A549 (cell line): Measurements from ENCODE around the gene APH1B. TPM values are rescaled to one million over a fixed set of nuclear protein-coding genes. Genes with fewer than 3 reads are reported as not detected.

Source experiments
- ATAC-seq, 2 experiments: fragments of 200-7000 bp in 1 of 2; fragments of >200 bp in 1 of 2; cut with Nextera tagmentation in 1 of 2; cut with Tn5 transposase in 1 of 2; 3 replicates each; pipeline versions ENCODE4 v1.8.0 to v1.9.1; 2018 to 2020; ENCODE audit warnings: mild to moderate bottlenecking in 1 of 2, moderate library complexity in 1 of 2
- CTCF ChIA-PET: fragments of 300-600 bp; sonication (Branson Sonifier 250); formaldehyde crosslinking; extraction: SDS; loops from one replicate; lab custom pipeline; 2021; ENCODE audit warnings: antibody characterized with exemption, inconsistent platforms; lab: Yijun Ruan, JAX
- POLR2A ChIA-PET: fragments of 350-600 bp; formaldehyde crosslinking; extraction: SDS; loops from one replicate; lab custom pipeline; 2021; ENCODE audit warnings: antibody characterized with exemption, inconsistent platforms; lab: Yijun Ruan, JAX
- DNase-seq, 2 experiments: peaks; one replicate each; pipeline versions ENCODE4 v3.0.0 to v3.0.0-alpha.2; 2011 to 2016; ENCODE audit warnings: low read depth in 1 of 2, low spot score in 1 of 2
- FAIRE-seq: peaks from 2 replicates; lab custom pipeline; 2011; peaks lifted over from hg19 to GRCh38; lab: Jason Lieb, UNC
- H3K27ac ChIP-seq, 2 experiments: fragments of >200 bp; sonication (Bioruptor Twin); formaldehyde crosslinking; 3 replicates each; pipeline ENCODE4 v1.5.1; 2016 to 2017
- H3K4me1 ChIP-seq: fragments of >200 bp; sonication (Bioruptor Twin); formaldehyde crosslinking; 3 replicates; pipeline ENCODE4 v1.6.1; 2016
- H3K4me2 ChIP-seq: fragments of >200 bp; sonication (Bioruptor Twin); formaldehyde crosslinking; 3 replicates; pipeline ENCODE4 v1.6.1; 2016
- H3K4me3 ChIP-seq: fragments of >200 bp; sonication (Bioruptor Twin); formaldehyde crosslinking; 3 replicates; pipeline ENCODE4 v1.5.1; 2016
- H3K9me3 ChIP-seq: fragments of >200 bp; sonication (Bioruptor Twin); formaldehyde crosslinking; 3 replicates; pipeline ENCODE4 v1.6.1; 2016
- CBX2 ChIP-seq: fragments of 200-600 bp; sonication (generic); IDR thresholded peaks from 2 replicates; pipeline ENCODE4 v1.6.1; 2016; ENCODE audit warnings: low read depth, mild to moderate bottlenecking, borderline replicate concordance
- CBX8 ChIP-seq: fragments of 200-600 bp; sonication (generic); IDR thresholded peaks from 2 replicates; pipeline ENCODE4 v1.6.1; 2016
- CEBPB ChIP-seq, 2 experiments: fragments of >200 bp in 1 of 2; sonication (Bioruptor Twin) in 1 of 2; formaldehyde crosslinking in 1 of 2; IDR thresholded peaks; 2 replicates each; pipeline ENCODE4 v1.6.1; 2012 to 2016
- CHD2 ChIP-seq: fragments of 150-350 bp; IDR thresholded peaks from 2 replicates; pipeline ENCODE4 v1.6.1; 2014; ENCODE audit warnings: low read length; ENCODE audit not compliant: partially characterized antibody
- CHD4 ChIP-seq: fragments of 200-600 bp; sonication (generic); IDR thresholded peaks from 2 replicates; pipeline ENCODE4 v1.6.1; 2016; ENCODE audit warnings: antibody characterized with exemption, mild to moderate bottlenecking, borderline replicate concordance
- EP300 ChIP-seq, 2 experiments: fragments of >200 bp; sonication (Bioruptor Twin); formaldehyde crosslinking; IDR thresholded peaks; 2 replicates in 1 of 2; 3 replicates in 1 of 2; pipeline ENCODE4 v1.6.1; 2016 to 2017
- ESRRA ChIP-seq: fragments of 150-350 bp; IDR thresholded peaks from 2 replicates; pipeline ENCODE4 v1.6.1; 2014; ENCODE audit warnings: mild to moderate bottlenecking, low read length, borderline replicate concordance
- FOXS1 ChIP-seq: fragments of 250-450 bp; sonication (Bioruptor Pico); IDR thresholded peaks from 2 replicates; pipeline ENCODE4 v1.5.0; 2020; ENCODE audit warnings: mild to moderate bottlenecking, moderate library complexity
- GATA3 ChIP-seq: IDR thresholded peaks from 2 replicates; pipeline ENCODE4 v1.6.1; 2012; ENCODE audit warnings: borderline replicate concordance
- HDAC2 ChIP-seq: fragments of 200-600 bp; sonication (generic); IDR thresholded peaks from 2 replicates; pipeline ENCODE4 v1.6.1; 2016
- HOXB13 ChIP-seq: fragments of 250-450 bp; sonication (Bioruptor Pico); IDR thresholded peaks from 2 replicates; pipeline ENCODE4 v1.5.0; 2020; ENCODE audit warnings: low read depth, mild to moderate bottlenecking, moderate library complexity
- KDM1A ChIP-seq: fragments of 200-600 bp; sonication (generic); IDR thresholded peaks from 2 replicates; pipeline ENCODE4 v1.6.1; 2016; ENCODE audit warnings: low read depth, mild to moderate bottlenecking
- KDM5A ChIP-seq: fragments of 200-600 bp; sonication (generic); IDR thresholded peaks from 2 replicates; pipeline ENCODE4 v1.6.1; 2016; ENCODE audit warnings: antibody characterized with exemption, mild to moderate bottlenecking
- MAFK ChIP-seq: fragments of 450-650 bp; IDR thresholded peaks from 2 replicates; pipeline ENCODE4 v1.6.1; 2014; ENCODE audit not compliant: partially characterized antibody
- MAZ ChIP-seq: fragments of 150-350 bp; IDR thresholded peaks from 2 replicates; pipeline ENCODE4 v1.6.1; 2014; ENCODE audit warnings: antibody characterized with exemption, low read depth, low read length, borderline replicate concordance
- MYC ChIP-seq: IDR thresholded peaks from 2 replicates; pipeline ENCODE4 v1.6.1; 2012; ENCODE audit warnings: mild to moderate bottlenecking, inconsistent platforms, low read length, improper control_type of control experiment, borderline replicate concordance
- NFE2L2 ChIP-seq: fragments of 150-350 bp; conservative IDR thresholded peaks from 2 replicates; pipeline ENCODE4 v1.6.1; 2014; ENCODE audit warnings: low read length
- NPAS2 ChIP-seq: fragments of 250-450 bp; sonication (Bioruptor Pico); IDR thresholded peaks from 2 replicates; pipeline ENCODE4 v1.8.0; 2022; ENCODE audit warnings: mild to moderate bottlenecking, moderate library complexity, borderline replicate concordance
- PHF8 ChIP-seq: fragments of 200-600 bp; sonication (generic); IDR thresholded peaks from 2 replicates; pipeline ENCODE4 v1.6.1; 2016; ENCODE audit warnings: low read depth, mild to moderate bottlenecking, antibody characterized with exemption, moderate library complexity, borderline replicate concordance
- POLR2A ChIP-seq: IDR thresholded peaks from 2 replicates; pipeline ENCODE4 v1.6.1; 2012; ENCODE audit warnings: mild to moderate bottlenecking, low read length
- RAD21 ChIP-seq, 2 experiments: fragments of >200 bp in 1 of 2; sonication (Bioruptor Twin) in 1 of 2; formaldehyde crosslinking in 1 of 2; IDR thresholded peaks in 1 of 2; conservative IDR thresholded peaks in 1 of 2; 2 replicates in 1 of 2; 3 replicates in 1 of 2; pipeline ENCODE4 v1.6.1; 2012 to 2018; ENCODE audit warnings: inconsistent platforms in 1 of 2
- RARB ChIP-seq: fragments of 250-450 bp; sonication (Bioruptor Pico); IDR thresholded peaks from 2 replicates; pipeline ENCODE4 v1.8.0; 2021; ENCODE audit warnings: mild to moderate bottlenecking, moderate library complexity
- RCOR1 ChIP-seq: fragments of 150-350 bp; IDR thresholded peaks from 2 replicates; pipeline ENCODE4 v1.6.1; 2014; ENCODE audit warnings: antibody characterized with exemption, low read length, low read depth
- REST ChIP-seq: fragments of 200-600 bp; sonication (generic); IDR thresholded peaks from 2 replicates; pipeline ENCODE4 v1.6.1; 2016; ENCODE audit warnings: antibody characterized with exemption, mild to moderate bottlenecking, moderate library complexity
- RFX5 ChIP-seq: fragments of 450-650 bp; IDR thresholded peaks from 2 replicates; pipeline ENCODE4 v1.7.1; 2014; ENCODE audit warnings: antibody characterized with exemption, mild to moderate bottlenecking, moderate library complexity
- SMC3 ChIP-seq: fragments of >200 bp; sonication (Bioruptor Twin); formaldehyde crosslinking; IDR thresholded peaks from 3 replicates; pipeline ENCODE4 v1.6.1; 2018; ENCODE audit warnings: inconsistent platforms
- SREBF2 ChIP-seq: fragments of 450-650 bp; IDR thresholded peaks from 2 replicates; pipeline ENCODE4 v1.6.1; 2014; ENCODE audit warnings: mild to moderate bottlenecking, moderate library complexity
- TFCP2L1 ChIP-seq: fragments of 250-450 bp; sonication (Bioruptor Pico); IDR thresholded peaks from 2 replicates; pipeline ENCODE4 v1.5.0; 2021; ENCODE audit warnings: mild to moderate bottlenecking
- ZC3H11A ChIP-seq: fragments of 450-650 bp; IDR thresholded peaks from 2 replicates; pipeline ENCODE4 v1.6.1; 2014; ENCODE audit warnings: antibody characterized with exemption, mild to moderate bottlenecking
- ZNF302 ChIP-seq: fragments of 250-450 bp; sonication (Bioruptor Pico); IDR thresholded peaks from 2 replicates; pipeline ENCODE4 v1.9.0; 2021; ENCODE audit warnings: inconsistent platforms, mild to moderate bottlenecking, moderate library complexity
- ZSCAN20 ChIP-seq: fragments of 250-450 bp; sonication (Bioruptor Pico); IDR thresholded peaks from 2 replicates; pipeline ENCODE4 v1.8.0; 2022; ENCODE audit warnings: mild to moderate bottlenecking, moderate library complexity
- WGBS: methylation state at CpG from one replicate; pipeline ENCODE4 v1.1.6; 2017; ENCODE audit errors: missing lambda C conversion rate; 5-methylcytosine and 5-hydroxymethylcytosine counted together
- polyA plus RNA-seq, 4 experiments: library from polyadenylated mRNA; depleted of rRNA in 3 of 4; stranded (reverse); fragments of >200 nt; fragmentation: RNase III in 1 of 4; extraction: RNeasy Plus Mini Kit Qiagen cat#74134 plus additional on column Dnase treatment in 1 of 4; gene quantifications; 2 replicates in 3 of 4; 3 replicates in 1 of 4; pipeline ENCODE4 v1.2.3, GENCODE V29; 2011 to 2017
- TF ChIP-seq, protein P1 (sequence below): fragments of 450-650 bp; IDR thresholded peaks from 2 replicates; pipeline ENCODE4 v1.6.1; 2014; ENCODE audit warnings: antibody characterized with exemption
- TF ChIP-seq, protein P2 (sequence below): fragments of 250-450 bp; sonication (Bioruptor Pico); IDR thresholded peaks from 2 replicates; pipeline ENCODE4 v1.5.0; 2021; ENCODE audit warnings: mild to moderate bottlenecking, moderate library complexity, borderline replicate concordance
- TF ChIP-seq, protein P3 (sequence below): IDR thresholded peaks from 2 replicates; pipeline ENCODE4 v1.6.1; 2012
- TF ChIP-seq, protein P4 (sequence below): IDR thresholded peaks from 2 replicates; pipeline ENCODE4 v1.6.1; 2012

APH1B gene
- polyA plus RNA-seq, 2 of the 4 experiments (the other 2 are of a cell fraction), result 16.4 to 28.5 TPM

- DNase-seq (peak in 1 of 2 experiments; percentile 70), ATAC-seq (peak; percentile 59 to 82; a peak in 4 of 6 replicates), FAIRE-seq (no peak)
- Histone ChIP-seq H3K4me2 (peak overlapping the region; percentile 32; the same call in 2 of the 3 replicates), H3K27ac (peak overlapping the region; percentile 46 to 73), H3K4me1 (peaks cover 18% of the 10 kb centered on the region), H3K4me3 (no peak overlapping the region), H3K9me3 (0 out of 3 replicates have a peak, but pooled peaks cover 3% of the 10 kb centered on the region)
- 69% methylated on average over 5 of the region's 5 CpGs for WGBS
- ChIA-PET CTCF (interaction anchor here (0.9 to 1.8 kb wide), 3 partner anchors 154 to 220 kb away, joined by 3 to 5 read pairs (median 4); no protein-coding TSS in a partner anchor), POLR2A (interaction anchor here (1.3 kb wide), 1 partner anchor 96 kb away, joined by 3 read pairs; no protein-coding TSS in a partner anchor)
- TF ChIP-seq SREBF2, result no peak
- no peak for TF ChIP-seq NPAS2
- TF ChIP-seq CBX8, result no peak
- TF ChIP-seq, protein P1, sequence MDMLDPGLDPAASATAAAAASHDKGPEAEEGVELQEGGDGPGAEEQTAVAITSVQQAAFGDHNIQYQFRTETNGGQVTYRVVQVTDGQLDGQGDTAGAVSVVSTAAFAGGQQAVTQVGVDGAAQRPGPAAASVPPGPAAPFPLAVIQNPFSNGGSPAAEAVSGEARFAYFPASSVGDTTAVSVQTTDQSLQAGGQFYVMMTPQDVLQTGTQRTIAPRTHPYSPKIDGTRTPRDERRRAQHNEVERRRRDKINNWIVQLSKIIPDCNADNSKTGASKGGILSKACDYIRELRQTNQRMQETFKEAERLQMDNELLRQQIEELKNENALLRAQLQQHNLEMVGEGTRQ, result no peak
- 0 out of 5 replicates have a peak, but pooled peaks of 1 of the 2 experiments have one; percentile 11 for TF ChIP-seq RAD21 (conservative IDR thresholded peaks at IDR 0.05 in 1 of 2, IDR thresholded peaks at IDR 0.05 in 1 of 2)
- no peak for TF ChIP-seq CHD2
- TF ChIP-seq, protein P2, sequence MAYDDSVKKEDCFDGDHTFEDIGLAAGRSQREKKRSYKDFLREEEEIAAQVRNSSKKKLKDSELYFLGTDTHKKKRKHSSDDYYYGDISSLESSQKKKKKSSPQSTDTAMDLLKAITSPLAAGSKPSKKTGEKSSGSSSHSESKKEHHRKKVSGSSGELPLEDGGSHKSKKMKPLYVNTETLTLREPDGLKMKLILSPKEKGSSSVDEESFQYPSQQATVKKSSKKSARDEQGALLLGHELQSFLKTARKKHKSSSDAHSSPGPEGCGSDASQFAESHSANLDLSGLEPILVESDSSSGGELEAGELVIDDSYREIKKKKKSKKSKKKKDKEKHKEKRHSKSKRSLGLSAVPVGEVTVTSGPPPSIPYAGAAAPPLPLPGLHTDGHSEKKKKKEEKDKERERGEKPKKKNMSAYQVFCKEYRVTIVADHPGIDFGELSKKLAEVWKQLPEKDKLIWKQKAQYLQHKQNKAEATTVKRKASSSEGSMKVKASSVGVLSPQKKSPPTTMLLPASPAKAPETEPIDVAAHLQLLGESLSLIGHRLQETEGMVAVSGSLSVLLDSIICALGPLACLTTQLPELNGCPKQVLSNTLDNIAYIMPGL (CRISPR knock-in tag), result no peak
- TF ChIP-seq EP300 (IDR thresholded peaks at IDR 0.05), result peak in 1 of 2 experiments; percentile 32; a peak in 1 of 5 replicates
- no peak for TF ChIP-seq KDM1A
- no peak for TF ChIP-seq HDAC2
- no peak for TF ChIP-seq ZNF302 (CRISPR knock-in tag)
- TF ChIP-seq HOXB13, result no peak
- TF ChIP-seq CBX2, result no peak
- TF ChIP-seq KDM5A, result no peak
- TF ChIP-seq RCOR1, result no peak
- TF ChIP-seq CHD4, result no peak
- TF ChIP-seq MAZ, result no peak
- TF ChIP-seq, protein P3, sequence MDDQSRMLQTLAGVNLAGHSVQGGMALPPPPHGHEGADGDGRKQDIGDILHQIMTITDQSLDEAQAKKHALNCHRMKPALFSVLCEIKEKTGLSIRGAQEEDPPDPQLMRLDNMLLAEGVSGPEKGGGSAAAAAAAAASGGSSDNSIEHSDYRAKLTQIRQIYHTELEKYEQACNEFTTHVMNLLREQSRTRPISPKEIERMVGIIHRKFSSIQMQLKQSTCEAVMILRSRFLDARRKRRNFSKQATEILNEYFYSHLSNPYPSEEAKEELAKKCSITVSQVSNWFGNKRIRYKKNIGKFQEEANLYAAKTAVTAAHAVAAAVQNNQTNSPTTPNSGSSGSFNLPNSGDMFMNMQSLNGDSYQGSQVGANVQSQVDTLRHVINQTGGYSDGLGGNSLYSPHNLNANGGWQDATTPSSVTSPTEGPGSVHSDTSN, result no peak
- no peak for TF ChIP-seq POLR2A
- no peak for TF ChIP-seq PHF8
- TF ChIP-seq, protein P4, sequence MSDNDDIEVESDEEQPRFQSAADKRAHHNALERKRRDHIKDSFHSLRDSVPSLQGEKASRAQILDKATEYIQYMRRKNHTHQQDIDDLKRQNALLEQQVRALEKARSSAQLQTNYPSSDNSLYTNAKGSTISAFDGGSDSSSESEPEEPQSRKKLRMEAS, result no peak
- no peak for TF ChIP-seq MYC
- TF ChIP-seq CEBPB (IDR thresholded peaks at IDR 0.05), result peak; percentile 95 to 99
- TF ChIP-seq REST, result no peak
- no peak for TF ChIP-seq ZC3H11A
- no peak for TF ChIP-seq NFE2L2
- no peak for TF ChIP-seq RFX5
- no peak for TF ChIP-seq MAFK
- TF ChIP-seq ESRRA, result no peak
- TF ChIP-seq FOXS1 (CRISPR knock-in tag), result no peak
- TF ChIP-seq RARB (CRISPR knock-in tag), result 0 out of 2 replicates have a peak, but pooled peaks have one; percentile 34
- no peak for TF ChIP-seq ZSCAN20
- no peak for TF ChIP-seq SMC3
- peak; percentile 51; the same call in 1 of the 2 replicates for TF ChIP-seq GATA3
- no peak for TF ChIP-seq TFCP2L1
These were observed 30.5 kb upstream of the APH1B start for GRCh38 chr15:63246691-63247469.
